Measurements from ENCODE around the gene TMEM63A. TPM values are rescaled to one million over a fixed set of nuclear protein-coding genes. Genes with fewer than 3 reads are reported as not detected.

The TMEM63A gene
- total RNA-seq, 1 experiment from 2014 or later = 115 TPM

DNA sequence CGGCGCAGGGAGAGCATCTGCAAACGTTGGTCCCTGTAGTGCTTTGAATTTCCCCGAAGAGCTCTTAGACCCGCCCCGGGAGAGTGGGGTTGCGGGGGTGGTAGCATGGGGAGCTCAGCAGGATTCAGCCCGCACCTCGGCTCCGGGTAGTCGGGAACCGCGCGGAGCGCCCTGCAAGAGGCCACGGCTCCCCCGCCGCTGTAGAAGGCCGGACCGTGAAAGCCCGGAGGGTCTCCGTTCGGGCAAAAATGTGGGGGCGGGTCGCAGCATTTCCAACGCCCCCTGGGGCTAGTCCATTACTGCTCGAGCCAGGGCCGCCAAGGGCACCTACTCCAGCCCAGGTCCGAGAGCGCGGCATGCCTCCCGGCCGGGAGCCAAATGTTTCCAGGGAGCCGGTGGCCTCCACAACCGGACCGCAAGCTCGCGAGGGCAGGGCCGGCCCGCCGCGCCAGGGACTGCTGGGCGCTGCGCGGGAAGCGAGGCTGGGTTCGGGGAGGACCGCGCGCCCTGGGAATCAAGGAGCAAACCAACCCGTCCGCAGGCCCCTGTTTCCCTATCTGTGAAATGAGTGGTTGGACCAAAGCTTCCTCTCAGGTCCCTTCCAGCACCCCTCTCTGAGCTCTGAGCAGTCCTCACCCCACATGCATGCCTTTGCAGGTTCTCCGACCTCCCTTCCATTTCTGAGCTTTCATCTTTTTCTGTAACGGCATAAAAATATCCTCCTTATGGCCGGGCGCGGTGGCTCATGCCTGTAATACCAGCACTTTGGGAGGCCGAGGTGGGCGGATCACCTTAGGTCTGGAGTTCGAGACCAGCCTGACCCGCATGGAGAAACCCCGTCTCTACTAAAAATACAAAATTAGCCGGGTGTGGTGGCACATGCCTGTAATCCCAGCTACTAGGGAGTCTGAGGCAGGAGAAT lies 775 bp upstream of the TMEM63A start:
- peaks cover 46% of the 10 kb centered on the region for H3K79me2 ChIP-seq (ENCODE audit: low read depth)
- peak overlapping the region; percentile 98 for H2AFZ ChIP-seq
- ChIA-PET POLR2A (ENCODE audit: unreplicated experiment) (interaction anchor here (0.6 to 0.9 kb wide), 8 partner anchors 10 to 460 kb away, joined by 3 to 7 read pairs (median 4); partner anchors contain the start of gene PYCR2), CTCF (interaction anchor here (0.5 to 1.1 kb wide), 6 partner anchors 16 to 524 kb away, joined by 3 to 6 read pairs (median 4); no protein-coding TSS in a partner anchor)
- H3F3A ChIP-seq (ENCODE audit: insufficient read depth, low read depth) = peaks cover 36% of the 10 kb centered on the region; the same call in 1 of the 2 replicates
- H3K9me2 ChIP-seq (ENCODE audit: insufficient read depth) = no peaks in the 10 kb centered on the region
- H4K20me1 ChIP-seq (ENCODE audit: insufficient read depth) = 0 out of 2 replicates have a peak, but pooled peaks cover 12% of the 10 kb centered on the region
- DNase-seq = peak in 1 of 2 experiments; percentile 62
- no TSS peak for BruUV-seq (replicated peaks)
- no peaks in the 10 kb centered on the region for H3K27me3 ChIP-seq (ENCODE audit: insufficient read depth, low read depth)
- TF ChIP-seq CTCF (conservative IDR thresholded peaks at IDR 0.05) (no peak; the same call in 1 of the 2 replicates), EZH2 (IDR thresholded peaks at IDR 0.05; ENCODE audit: low read depth) (no peak)
- H3K9me3 ChIP-seq (ENCODE audit: insufficient read depth, low read depth) = no peaks in the 10 kb centered on the region
- peak overlapping the region; percentile 94 for H3K4me2 ChIP-seq
- peak overlapping the region; percentile 75; the same call in 1 of the 2 replicates for H3K27ac ChIP-seq
- H3K4me3 ChIP-seq = peak overlapping the region; percentile 92
- peaks cover 49% of the 10 kb centered on the region for H3K4me1 ChIP-seq (replicated peaks; ENCODE audit: insufficient read depth)
- no peaks in the 10 kb centered on the region for H3K36me3 ChIP-seq (ENCODE audit: low read depth)
- intact Hi-C loops (cut with micrococcal nuclease; ENCODE audit: unreplicated experiment) = loop anchor here (1.0 to 5.0 kb wide), 3 partner anchors 39 to 179 kb away; partner anchors contain the start of genes H3-3A and SRP9

GRCh38 chr1:225881081-225881958 lies 860 bp downstream of the TMEM63A start:
- Histone ChIP-seq H3K4me2 (peak overlapping the region; percentile 94), H3K79me2 (ENCODE audit: low read depth) (peaks cover 56% of the 10 kb centered on the region), H3K9me2 (ENCODE audit: insufficient read depth) (no peaks in the 10 kb centered on the region), H3K4me3 (peak overlapping the region; percentile 92), H3K27ac (peak overlapping the region; percentile 75), H3F3A (ENCODE audit: insufficient read depth, low read depth) (peaks cover 42% of the 10 kb centered on the region), H3K27me3 (ENCODE audit: insufficient read depth, low read depth) (no peaks in the 10 kb centered on the region), H3K4me1 (replicated peaks; ENCODE audit: insufficient read depth) (peaks cover 57% of the 10 kb centered on the region), H3K9me3 (ENCODE audit: insufficient read depth, low read depth) (no peaks in the 10 kb centered on the region), H3K36me3 (ENCODE audit: low read depth) (peaks cover 6% of the 10 kb centered on the region; the same call in 1 of the 2 replicates), H2AFZ (peak overlapping the region; percentile 98), H4K20me1 (ENCODE audit: insufficient read depth) (0 out of 2 replicates have a peak, but pooled peaks cover 12% of the 10 kb centered on the region)
- TF ChIP-seq EZH2 (IDR thresholded peaks at IDR 0.05; ENCODE audit: low read depth) (no peak), CTCF (conservative IDR thresholded peaks at IDR 0.05) (no peak)
- intact Hi-C loops (cut with micrococcal nuclease; ENCODE audit: unreplicated experiment) = loop anchor here (2.0 to 5.0 kb wide), 2 partner anchors 95 to 181 kb away; partner anchors contain the start of gene H3-3A
- CTCF ChIA-PET = interaction anchor here (1.0 to 1.3 kb wide), 2 partner anchors 14 to 94 kb away, joined by 3 read pairs; no protein-coding TSS in a partner anchor
- peak; percentile 72 to 73 for DNase-seq
- POLR2A ChIA-PET (ENCODE audit: unreplicated experiment) = interaction anchor here (0.5 to 1.0 kb wide), 3 partner anchors 24 to 432 kb away, joined by 3 to 8 read pairs (median 4); no protein-coding TSS in a partner anchor
- BruUV-seq (replicated peaks) = no TSS peak

Measured in PC-9 (cell line).